Measurements from ENCODE around the gene AFF1.
"Not testable (repeated sequence)": the region's sequence is repeated elsewhere in the genome, so short reads cannot be mapped to it uniquely, and the experiment has no call there.

The AFF1 gene

GRCh38 chr4:87037171-87037570 lies 102.4 kb downstream of the AFF1 start:
- DNase-seq (ENCODE audit: low read depth, low spot score) = not testable (repeated sequence)

GRCh38 chr4:87037671-87038334 lies 103.0 kb downstream of the AFF1 start:
- no peak for DNase-seq (ENCODE audit: low read depth, low spot score)

- no peak for DNase-seq (ENCODE audit: low read depth, low spot score)
Observed at GRCh38 chr4:87038837-87039615, 104.2 kb downstream of the AFF1 start.

GRCh38 chr4:87041141-87041540 lies 106.3 kb downstream of the AFF1 start:
- no peak for DNase-seq (ENCODE audit: low read depth, low spot score)

GRCh38 chr4:87042221-87042620 lies 107.4 kb downstream of the AFF1 start:
- DNase-seq (ENCODE audit: low read depth, low spot score) = no peak

GRCh38 chr4:87042986-87043820 lies 108.4 kb downstream of the AFF1 start:
- no peak for DNase-seq (ENCODE audit: low read depth, low spot score)

- no peak for DNase-seq (ENCODE audit: low read depth, low spot score)
Observed at GRCh38 chr4:87044511-87045233, 109.9 kb downstream of the AFF1 start.

- DNase-seq (ENCODE audit: low read depth, low spot score) = no peak
Observed at GRCh38 chr4:87045234-87045558, 110.4 kb downstream of the AFF1 start.

- no peak for DNase-seq (ENCODE audit: low read depth, low spot score)
Observed at GRCh38 chr4:87045659-87046058, 110.8 kb downstream of the AFF1 start.

- DNase-seq (ENCODE audit: low read depth, low spot score) = no peak
Observed at GRCh38 chr4:87046121-87046551, 111.3 kb downstream of the AFF1 start.

- DNase-seq (ENCODE audit: low read depth, low spot score) = no peak
Observed at GRCh38 chr4:87047281-87047798, 112.5 kb downstream of the AFF1 start.

- no peak for DNase-seq (ENCODE audit: low read depth, low spot score)
Observed at GRCh38 chr4:87049508-87049907, 114.7 kb downstream of the AFF1 start.

GRCh38 chr4:87050596-87050995 lies 115.8 kb downstream of the AFF1 start:
- no peak for DNase-seq (ENCODE audit: low read depth, low spot score)

GRCh38 chr4:87051121-87051713 lies 116.4 kb downstream of the AFF1 start:
- no peak for DNase-seq (ENCODE audit: low read depth, low spot score)

- DNase-seq (ENCODE audit: low read depth, low spot score) = no peak
Observed at GRCh38 chr4:87052615-87053014, 117.8 kb downstream of the AFF1 start.

GRCh38 chr4:87053176-87053658 lies 118.4 kb downstream of the AFF1 start:
- DNase-seq (ENCODE audit: low read depth, low spot score) = no peak

- no peak for DNase-seq (ENCODE audit: low read depth, low spot score)
Observed at GRCh38 chr4:87053802-87054767, 119.3 kb downstream of the AFF1 start.

GRCh38 chr4:87054900-87055299 lies 120.1 kb downstream of the AFF1 start:
- DNase-seq (ENCODE audit: low read depth, low spot score) = no peak

- no peak for DNase-seq (ENCODE audit: low read depth, low spot score)
Observed at GRCh38 chr4:87055311-87055710, 120.5 kb downstream of the AFF1 start.

GRCh38 chr4:87056881-87057280 lies 122.1 kb downstream of the AFF1 start:
- no peak for DNase-seq (ENCODE audit: low read depth, low spot score)

Measured in iPS DF 19.7 (cell line).